KMS-11 (cell line): ENCODE data around the gene FBXO21.
"Not testable (repeated sequence)": the region's sequence is repeated elsewhere in the genome, so short reads cannot be mapped to it uniquely, and the experiment has no call there.

Source experiments
- H2AFZ ChIP-seq: fragments of 200-600 bp; sonication (generic); 2 replicates; pipeline ENCODE4 v1.6.1; 2016; ENCODE audit warnings: antibody characterized with exemption, mixed run types, low read depth
- H3K27ac ChIP-seq: fragments of 200-600 bp; sonication (generic); 2 replicates; pipeline ENCODE4 v1.6.1; 2016; ENCODE audit warnings: mild to moderate bottlenecking, mixed run types
- H3K27me3 ChIP-seq: fragments of 200-600 bp; sonication (generic); 2 replicates; pipeline ENCODE4 v1.6.1; 2017; ENCODE audit warnings: mild to moderate bottlenecking, low read depth, mixed run types, moderate library complexity; ENCODE audit not compliant: insufficient read depth
- H3K36me3 ChIP-seq: fragments of 200-600 bp; sonication (generic); 2 replicates; pipeline ENCODE4 v1.6.1; 2017; ENCODE audit warnings: mild to moderate bottlenecking, mixed run types; ENCODE audit not compliant: insufficient read depth
- H3K4me1 ChIP-seq: fragments of 200-600 bp; sonication (generic); 2 replicates; pipeline ENCODE4 v1.6.1; 2016; ENCODE audit warnings: mild to moderate bottlenecking, low read depth, mixed run types; ENCODE audit not compliant: poor library complexity, severe bottlenecking
- H3K4me2 ChIP-seq: fragments of 200-600 bp; sonication (generic); 2 replicates; pipeline ENCODE4 v1.7.0; 2016; ENCODE audit warnings: mild to moderate bottlenecking, mixed run types
- H3K4me3 ChIP-seq: fragments of 200-600 bp; sonication (generic); IDR thresholded peaks from 2 replicates; pipeline ENCODE4 v1.6.1; 2017; ENCODE audit warnings: low read depth, low read length, mixed read lengths; ENCODE audit not compliant: insufficient read depth
- H3K79me2 ChIP-seq: fragments of 200-600 bp; sonication (generic); 2 replicates; pipeline ENCODE4 v1.6.1; 2016; ENCODE audit warnings: low read depth, mixed run types; ENCODE audit not compliant: insufficient read depth
- H3K9ac ChIP-seq: fragments of 200-600 bp; sonication (generic); 2 replicates; pipeline ENCODE4 v1.6.1; 2016; ENCODE audit warnings: mild to moderate bottlenecking, mixed run types
- H4K20me1 ChIP-seq: fragments of 200-600 bp; sonication (generic); 2 replicates; pipeline ENCODE4 v1.6.1; 2016; ENCODE audit warnings: mild to moderate bottlenecking, mixed run types; ENCODE audit not compliant: insufficient read depth
- TF ChIP-seq, protein P1 (sequence below): fragments of 200-600 bp; sonication (generic); conservative IDR thresholded peaks from 2 replicates; pipeline ENCODE4 v1.6.1; 2017; ENCODE audit warnings: low read depth, mild to moderate bottlenecking, antibody characterized with exemption, low read length, moderate library complexity, mixed read lengths

The FBXO21 gene

DNA sequence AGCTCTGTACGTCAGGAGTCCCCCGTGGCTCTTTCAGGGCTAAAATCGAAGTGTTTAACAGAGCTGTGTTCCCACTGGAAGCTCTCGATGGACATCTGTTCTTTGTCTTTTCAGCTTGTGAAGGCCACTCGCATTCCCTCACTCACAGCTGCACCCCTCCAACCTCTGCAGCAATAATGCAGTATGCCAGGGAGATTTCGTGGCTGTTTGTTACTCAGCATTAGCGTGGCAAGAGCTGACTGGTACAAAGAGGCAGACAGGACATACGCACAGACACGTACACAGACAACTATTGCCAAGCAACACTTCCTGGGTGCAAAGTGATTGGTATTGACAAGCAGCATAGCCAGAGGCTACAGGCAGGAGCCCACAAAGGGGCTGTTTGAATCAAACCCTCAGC lies 11.8 kb upstream of the FBXO21 start:
- Histone ChIP-seq H3K9ac (no peak overlapping the region), H3K27me3 (no peaks in the 10 kb centered on the region), H3K4me1 (no peaks in the 10 kb centered on the region), H3K36me3 (no peaks in the 10 kb centered on the region), H3K27ac (no peak overlapping the region), H4K20me1 (no peaks in the 10 kb centered on the region), H2AFZ (no peak overlapping the region), H3K4me2 (no peak overlapping the region), H3K4me3 (no peak overlapping the region), H3K79me2 (no peaks in the 10 kb centered on the region)
- TF ChIP-seq, protein P1, sequence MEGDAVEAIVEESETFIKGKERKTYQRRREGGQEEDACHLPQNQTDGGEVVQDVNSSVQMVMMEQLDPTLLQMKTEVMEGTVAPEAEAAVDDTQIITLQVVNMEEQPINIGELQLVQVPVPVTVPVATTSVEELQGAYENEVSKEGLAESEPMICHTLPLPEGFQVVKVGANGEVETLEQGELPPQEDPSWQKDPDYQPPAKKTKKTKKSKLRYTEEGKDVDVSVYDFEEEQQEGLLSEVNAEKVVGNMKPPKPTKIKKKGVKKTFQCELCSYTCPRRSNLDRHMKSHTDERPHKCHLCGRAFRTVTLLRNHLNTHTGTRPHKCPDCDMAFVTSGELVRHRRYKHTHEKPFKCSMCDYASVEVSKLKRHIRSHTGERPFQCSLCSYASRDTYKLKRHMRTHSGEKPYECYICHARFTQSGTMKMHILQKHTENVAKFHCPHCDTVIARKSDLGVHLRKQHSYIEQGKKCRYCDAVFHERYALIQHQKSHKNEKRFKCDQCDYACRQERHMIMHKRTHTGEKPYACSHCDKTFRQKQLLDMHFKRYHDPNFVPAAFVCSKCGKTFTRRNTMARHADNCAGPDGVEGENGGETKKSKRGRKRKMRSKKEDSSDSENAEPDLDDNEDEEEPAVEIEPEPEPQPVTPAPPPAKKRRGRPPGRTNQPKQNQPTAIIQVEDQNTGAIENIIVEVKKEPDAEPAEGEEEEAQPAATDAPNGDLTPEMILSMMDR, result no peak

DNA sequence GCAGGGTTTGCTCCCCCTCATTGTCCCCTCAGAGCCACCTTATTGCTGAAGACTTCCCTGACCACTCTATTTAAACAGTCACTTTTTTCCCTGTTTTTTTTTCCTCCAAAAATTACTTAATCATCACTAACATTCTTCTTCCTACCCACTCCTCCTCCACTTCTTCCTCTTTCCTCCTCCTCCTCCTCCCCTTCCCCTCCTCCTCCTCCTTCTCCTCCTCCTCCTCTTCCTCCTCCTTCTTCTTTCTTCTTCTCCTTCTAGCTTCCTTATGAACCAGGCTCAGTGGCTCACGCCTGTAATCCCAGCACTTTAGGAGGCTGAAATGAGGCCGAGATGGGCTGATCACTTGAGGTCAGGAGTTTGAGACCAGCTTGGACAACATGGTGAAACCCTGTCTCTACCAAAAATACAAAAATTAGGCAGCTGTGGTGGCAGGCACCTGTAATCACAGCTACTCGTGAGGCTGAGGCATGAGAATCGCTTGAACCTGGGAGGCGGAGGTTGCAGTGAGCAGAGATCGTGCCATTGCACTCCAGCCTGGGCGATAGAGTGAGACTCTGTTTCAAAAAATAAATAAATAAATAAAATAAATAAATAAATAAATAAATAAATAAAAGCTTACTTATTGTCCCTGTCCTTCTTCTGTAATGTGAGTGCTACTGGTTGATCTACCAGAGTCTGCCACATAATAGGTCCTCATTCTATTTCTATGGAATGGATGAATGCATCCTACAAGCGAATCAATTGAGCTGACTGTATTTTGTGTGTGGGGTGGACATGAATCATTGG lies 9.9 kb upstream of the FBXO21 start:
- not testable (repeated sequence) for H3K27me3 ChIP-seq, H4K20me1 ChIP-seq, H3K27ac ChIP-seq, H3K4me1 ChIP-seq, H3K9ac ChIP-seq, H3K4me3 ChIP-seq, H3K4me2 ChIP-seq, H2AFZ ChIP-seq, H3K36me3 ChIP-seq, H3K79me2 ChIP-seq

DNA sequence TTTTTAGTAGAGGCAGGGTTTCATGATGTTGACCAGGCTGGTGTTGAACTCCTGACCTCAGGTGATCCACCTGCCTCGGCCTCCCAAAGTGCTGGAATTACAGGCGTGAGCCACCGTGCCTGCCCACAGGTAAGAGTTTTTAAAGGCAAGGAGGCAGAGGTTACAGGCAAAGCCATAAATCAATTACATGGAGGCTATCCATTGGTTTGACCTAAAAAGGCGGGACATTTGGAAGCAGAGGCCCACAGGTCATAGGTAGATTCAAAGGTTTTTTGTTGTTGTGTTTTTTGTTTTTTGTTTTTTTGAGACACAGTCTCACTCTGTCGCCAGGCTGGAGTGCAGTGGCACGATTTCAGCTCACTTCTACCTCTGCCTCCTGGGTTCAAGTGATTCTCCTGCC lies 6.1 kb upstream of the FBXO21 start:
- H3K4me3 ChIP-seq, H4K20me1 ChIP-seq, H3K36me3 ChIP-seq, H3K27me3 ChIP-seq, H3K4me2 ChIP-seq, H3K27ac ChIP-seq, H2AFZ ChIP-seq, H3K79me2 ChIP-seq, H3K9ac ChIP-seq, H3K4me1 ChIP-seq: not testable (repeated sequence)

DNA sequence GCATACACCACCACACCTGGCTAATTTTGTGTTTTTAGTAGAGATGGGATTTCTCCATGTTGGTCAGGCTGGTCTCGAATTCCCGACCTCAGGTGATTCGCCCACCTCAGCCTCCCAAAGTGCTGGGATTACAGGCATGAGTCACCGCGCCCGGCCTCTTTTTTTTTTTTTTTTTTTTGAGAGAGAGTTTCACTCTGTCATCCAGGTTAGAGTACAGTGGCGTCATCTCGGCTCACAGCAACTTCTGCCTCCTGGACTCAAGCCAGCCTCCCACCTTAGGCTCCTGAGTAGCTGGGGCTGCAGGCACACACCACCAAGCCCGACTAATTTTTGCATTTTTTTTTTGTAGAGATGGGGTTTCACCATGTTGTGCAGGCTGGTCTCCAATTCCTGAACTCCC lies 4.8 kb upstream of the FBXO21 start:
- not testable (repeated sequence) for H3K9ac ChIP-seq, H3K79me2 ChIP-seq, H3K27ac ChIP-seq, H3K36me3 ChIP-seq, H3K27me3 ChIP-seq, H4K20me1 ChIP-seq, H3K4me1 ChIP-seq, H3K4me2 ChIP-seq, H2AFZ ChIP-seq, H3K4me3 ChIP-seq

DNA sequence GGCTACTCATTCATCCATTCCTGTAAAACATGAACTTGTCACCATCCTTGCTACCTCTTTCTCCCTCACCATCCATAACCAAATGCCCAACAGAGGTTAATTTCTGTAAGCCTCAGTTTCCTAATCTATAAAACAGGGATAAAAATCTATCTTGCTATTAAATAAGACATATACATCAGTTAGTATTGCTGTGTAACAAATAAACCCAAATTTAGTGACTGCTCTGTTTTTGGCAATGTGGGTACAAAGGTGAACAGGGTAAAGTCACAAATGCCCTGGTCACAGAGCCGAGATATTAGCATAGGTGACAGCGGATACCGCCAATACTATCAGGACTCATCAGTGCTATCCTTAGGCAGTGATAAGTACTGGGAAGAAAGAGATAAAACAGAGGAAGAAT lies 3.6 kb upstream of the FBXO21 start:
- H3K4me1 ChIP-seq, result peaks cover 5% of the 10 kb centered on the region
- H2AFZ ChIP-seq, result no peak overlapping the region
- TF ChIP-seq, protein P1, result no peak
- no peak overlapping the region for H3K4me3 ChIP-seq
- H3K9ac ChIP-seq, result no peak overlapping the region
- no peaks in the 10 kb centered on the region for H3K36me3 ChIP-seq
- H3K27me3 ChIP-seq, result no peaks in the 10 kb centered on the region
- no peak overlapping the region for H3K27ac ChIP-seq
- no peaks in the 10 kb centered on the region for H4K20me1 ChIP-seq
- H3K4me2 ChIP-seq, result no peak overlapping the region
- peaks cover 7% of the 10 kb centered on the region; the same call in 1 of the 2 replicates for H3K79me2 ChIP-seq

DNA sequence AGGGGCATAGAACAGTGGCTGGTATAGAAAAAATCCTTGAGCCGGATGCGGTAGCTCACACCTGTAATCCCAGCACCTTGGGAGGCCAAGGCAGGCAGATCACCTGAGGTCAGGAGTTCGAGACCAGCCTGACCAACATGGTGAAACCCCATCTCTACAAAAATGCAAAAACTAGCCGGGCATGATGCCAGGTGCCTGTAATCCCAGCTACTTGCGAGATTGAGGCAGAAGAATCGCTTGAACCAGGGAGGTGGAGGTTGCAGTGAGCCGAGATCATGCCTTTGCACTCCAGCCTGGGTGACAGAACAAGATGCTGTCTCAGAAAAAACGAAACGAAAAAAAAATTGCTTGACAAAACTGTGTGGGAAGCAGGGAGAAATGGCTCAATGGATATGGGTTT lies 2.3 kb upstream of the FBXO21 start:
- not testable (repeated sequence) for H3K4me2 ChIP-seq, H2AFZ ChIP-seq, H3K27me3 ChIP-seq, H3K4me3 ChIP-seq, H3K27ac ChIP-seq, H3K36me3 ChIP-seq, H4K20me1 ChIP-seq, H3K9ac ChIP-seq
- Histone ChIP-seq H3K4me1 (peaks cover 16% of the 10 kb centered on the region), H3K79me2 (peaks cover 21% of the 10 kb centered on the region; the same call in 1 of the 2 replicates)
